ENCODE data around the gene TIAM2.

GRCh38 chr6:155143029-155143577, 148.0 kb downstream of the TIAM2 start:
- TF ChIP-seq CTCF (conservative IDR thresholded peaks at IDR 0.05; ENCODE audit: low read depth in 2 of 2) = no peak
- TF ChIP-seq EZH2 (IDR thresholded peaks at IDR 0.05; ENCODE audit: low read depth, unreplicated experiment) = no peak
- TF ChIP-seq JUNB (IDR thresholded peaks at IDR 0.05; ENCODE audit: unreplicated experiment) = no peak
- TF ChIP-seq STAT1 (IDR thresholded peaks at IDR 0.05; ENCODE audit: unreplicated experiment) = no peak
- no peak for TF ChIP-seq EZH2phosphoT487 (IDR thresholded peaks at IDR 0.05; ENCODE audit: unreplicated experiment)
- no peak for TF ChIP-seq REST (IDR thresholded peaks at IDR 0.05; ENCODE audit: unreplicated experiment)
- 0 out of 2 replicates have a peak, but pooled peaks have one; percentile 5 for TF ChIP-seq NANOG (IDR thresholded peaks at IDR 0.05; ENCODE audit: borderline replicate concordance)
- no peak for TF ChIP-seq CREB1 (CRISPR knock-in tag; IDR thresholded peaks at IDR 0.05; ENCODE audit: low read depth)
- no peak for TF ChIP-seq POLR2AphosphoS5 (IDR thresholded peaks at IDR 0.05; ENCODE audit: low read depth)
- TF ChIP-seq ZNF331 (CRISPR knock-in tag; IDR thresholded peaks at IDR 0.05; ENCODE audit: low read depth) = no peak
- TF ChIP-seq ZNF114 (CRISPR knock-in tag; IDR thresholded peaks at IDR 0.05) = no peak
